ENCODE measurements around the gene CXCR3. TPM values are rescaled to one million over a fixed set of nuclear protein-coding genes. Genes with fewer than 3 reads are reported as not detected.
"Not testable (repeated sequence)": the region's sequence is repeated elsewhere in the genome, so short reads cannot be mapped to it uniquely, and the experiment has no call there.

CXCR3 gene
- total RNA-seq (not detected), polyA plus RNA-seq (ENCODE audit: insufficient read length in 2 of 2) (not detected)
- long read RNA-seq, donor 1: 0 reads
- long read RNA-seq, donor 2: 0 reads
- long read RNA-seq, donor 3: 0 reads
- long read RNA-seq, donor 4, partial matches to known transcripts: 0 of 1 reads
- long read RNA-seq, donor 4, other reads (novel, unspliced or antisense): 0 of 1 reads

DNA sequence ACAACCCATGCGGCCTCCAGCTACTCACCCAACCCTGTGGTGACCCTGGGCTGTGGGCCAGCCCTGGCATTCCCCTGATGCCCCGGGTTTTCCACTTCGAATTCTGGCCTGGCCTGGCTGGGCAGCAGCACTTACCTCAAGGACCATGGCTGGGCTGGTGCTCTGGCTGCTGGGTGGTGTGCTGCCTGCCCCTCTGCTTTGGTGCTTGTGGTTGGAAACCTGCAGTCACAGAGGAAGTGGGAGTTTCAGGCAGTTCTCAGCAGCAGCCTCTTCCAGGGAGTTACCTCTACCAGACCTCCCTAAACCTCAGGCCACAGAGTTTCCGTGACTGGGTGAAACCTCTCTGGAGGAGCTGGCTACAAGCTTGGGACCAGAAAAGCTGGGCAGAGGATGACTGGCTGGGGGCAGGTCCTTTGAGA lies at the start of gene CXCR3:
Gene CXCR3 (minus strand): TSS at position 209 of the 419 bp plus-strand sequence. CDS start 62 bp downstream, at position 147.
- Histone ChIP-seq H3K27ac (ENCODE audit: low read depth, low read length) (no peak within 1 kb of the TSS), H3K9me3 (ENCODE audit: control insufficient read depth, insufficient read depth, low read length) (no peaks in the 10 kb centered on the region), H3K4me1 (ENCODE audit: control insufficient read depth, insufficient read depth, low read length) (peaks cover 15% of the 10 kb centered on the region), H3K4me3 (ENCODE audit: low read depth, low read length) (no peak within 1 kb of the TSS), H3K36me3 (ENCODE audit: control insufficient read depth, insufficient read depth, low read length) (peaks cover 25% of the 10 kb centered on the region), H3K27me3 (ENCODE audit: control insufficient read depth, insufficient read depth, low read length) (no peaks in the 10 kb centered on the region)
- no peak for DNase-seq (ENCODE audit: low read depth in 4 of 6, low spot score in 6 of 6)
- 81% methylated on average over 4 of the region's 4 CpGs for WGBS (ENCODE audit: insufficient coverage)

DNA sequence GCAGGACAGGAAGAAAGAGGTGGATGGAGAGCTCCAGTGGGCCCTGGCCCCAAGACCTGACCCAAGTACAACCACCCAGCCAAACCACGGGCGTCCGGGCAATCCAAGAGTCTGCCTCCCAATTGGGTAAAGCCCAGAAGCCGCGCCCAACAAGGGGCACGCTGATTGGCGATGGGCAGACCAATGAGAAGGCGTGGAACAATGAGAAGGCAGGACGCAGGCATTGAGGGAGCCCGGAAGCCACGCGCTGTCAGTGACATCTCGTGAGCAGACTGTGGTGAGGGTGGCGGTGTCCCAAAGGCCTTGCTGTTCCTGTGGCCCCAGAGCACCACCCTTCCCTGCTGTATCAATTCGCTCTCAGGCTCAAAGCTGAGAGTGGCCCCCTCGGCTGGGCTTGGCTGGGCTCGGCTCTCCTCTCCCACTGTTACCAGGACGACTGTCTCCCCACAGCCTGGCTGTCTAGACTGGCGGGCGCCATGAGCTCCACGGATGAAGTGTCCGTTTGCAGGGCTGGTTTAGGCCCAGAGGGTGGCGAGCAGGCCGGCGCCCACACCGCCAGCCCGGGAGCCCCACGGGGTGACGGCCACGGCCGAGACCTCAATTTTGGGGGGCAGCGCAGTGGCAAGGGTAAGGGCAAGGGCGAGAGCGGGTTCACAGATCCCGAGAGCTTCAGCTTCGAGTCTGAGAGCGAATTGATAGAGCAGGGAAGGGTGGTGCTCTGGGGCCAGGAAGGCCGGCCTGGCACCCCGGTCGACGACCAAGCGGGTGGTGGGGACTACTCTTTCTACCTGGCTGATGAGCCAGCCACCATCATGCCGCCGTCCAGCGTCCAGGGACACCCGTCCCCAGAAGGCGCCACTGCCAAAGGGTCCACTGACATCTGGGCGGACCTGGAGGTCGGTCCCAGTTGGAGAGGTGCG lies 49.3 kb upstream of the CXCR3 start, which contains the start of gene LOC101059915:
Gene LOC101059915 (plus strand): TSS at position 219 of the 920 bp plus-strand sequence.
- WGBS (ENCODE audit: insufficient coverage): 92% methylated on average over 50 of the region's 50 CpGs
- DNase-seq (ENCODE audit: low read depth in 4 of 6, low spot score in 6 of 6): no peak
- Histone ChIP-seq H3K27me3 (ENCODE audit: control insufficient read depth, insufficient read depth, low read length) (no peaks in the 10 kb centered on the region), H3K4me3 (ENCODE audit: low read depth, low read length) (no peak within 1 kb of the TSS), H3K27ac (ENCODE audit: low read depth, low read length) (no peak within 1 kb of the TSS), H3K9me3 (ENCODE audit: control insufficient read depth, insufficient read depth, low read length) (peaks cover 2% of the 10 kb centered on the region), H3K4me1 (ENCODE audit: control insufficient read depth, insufficient read depth, low read length) (no peaks in the 10 kb centered on the region), H3K36me3 (ENCODE audit: control insufficient read depth, insufficient read depth, low read length) (peaks cover 2% of the 10 kb centered on the region)

DNA sequence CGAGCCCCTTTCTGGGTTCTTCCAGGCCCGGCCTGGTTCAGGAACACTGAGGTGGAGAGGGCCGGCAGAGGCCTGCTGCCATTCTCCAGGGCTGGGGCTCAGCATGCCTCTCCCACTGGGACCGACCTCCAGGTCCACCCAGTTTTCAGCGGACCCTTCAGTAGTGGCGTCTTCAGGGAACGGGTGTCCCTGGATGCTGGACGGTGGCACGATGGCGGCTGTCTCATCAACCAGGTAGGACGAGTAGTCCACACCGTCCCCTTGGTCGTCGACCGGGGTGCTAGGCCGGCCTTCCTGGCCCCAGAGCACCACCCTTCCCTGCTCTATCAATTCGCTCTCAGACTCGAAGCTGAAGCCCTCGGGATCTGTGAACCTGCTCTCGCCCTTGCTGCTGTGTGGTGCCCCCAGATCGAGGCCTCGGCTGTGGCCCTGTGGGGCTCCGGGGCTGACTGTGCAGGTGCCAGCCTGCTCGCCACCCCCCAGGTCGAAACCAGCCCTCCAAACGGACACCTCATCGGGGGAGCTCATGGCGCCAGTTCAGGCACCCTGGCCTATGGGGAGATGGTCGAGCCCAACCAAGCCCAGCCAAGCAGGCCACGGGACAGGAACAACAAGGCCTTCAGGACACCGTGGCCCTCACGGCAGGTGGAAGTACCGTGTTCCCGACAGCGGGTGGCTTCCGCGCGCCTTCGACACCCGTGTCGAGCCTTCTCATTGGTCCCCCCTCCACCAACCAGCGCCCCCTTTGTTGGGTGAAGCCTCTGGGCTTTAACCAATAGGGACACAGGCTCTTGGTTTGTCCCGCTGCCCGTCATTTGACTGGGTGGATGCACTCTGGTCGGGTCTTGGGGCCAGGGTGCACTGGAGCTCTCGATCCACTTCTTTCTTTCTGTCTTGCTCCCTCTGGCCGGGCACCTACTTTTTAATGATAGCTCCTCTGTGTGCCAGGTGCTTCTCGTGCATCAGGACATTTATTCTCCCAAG lies 48.2 kb upstream of the CXCR3 start:
- H3K9me3 ChIP-seq (ENCODE audit: control insufficient read depth, insufficient read depth, low read length): peaks cover 2% of the 10 kb centered on the region
- H3K27me3 ChIP-seq (ENCODE audit: control insufficient read depth, insufficient read depth, low read length): no peaks in the 10 kb centered on the region
- H3K4me1 ChIP-seq (ENCODE audit: control insufficient read depth, insufficient read depth, low read length): no peaks in the 10 kb centered on the region
- peaks cover 2% of the 10 kb centered on the region for H3K36me3 ChIP-seq (ENCODE audit: control insufficient read depth, insufficient read depth, low read length)
- DNase-seq (ENCODE audit: low read depth in 4 of 6, low spot score in 6 of 6): no peak
- no peak overlapping the region for H3K27ac ChIP-seq (ENCODE audit: low read depth, low read length)
- 91% methylated on average over 48 of the region's 48 CpGs for WGBS (ENCODE audit: insufficient coverage)
- H3K4me3 ChIP-seq (ENCODE audit: low read depth, low read length): no peak overlapping the region

DNA sequence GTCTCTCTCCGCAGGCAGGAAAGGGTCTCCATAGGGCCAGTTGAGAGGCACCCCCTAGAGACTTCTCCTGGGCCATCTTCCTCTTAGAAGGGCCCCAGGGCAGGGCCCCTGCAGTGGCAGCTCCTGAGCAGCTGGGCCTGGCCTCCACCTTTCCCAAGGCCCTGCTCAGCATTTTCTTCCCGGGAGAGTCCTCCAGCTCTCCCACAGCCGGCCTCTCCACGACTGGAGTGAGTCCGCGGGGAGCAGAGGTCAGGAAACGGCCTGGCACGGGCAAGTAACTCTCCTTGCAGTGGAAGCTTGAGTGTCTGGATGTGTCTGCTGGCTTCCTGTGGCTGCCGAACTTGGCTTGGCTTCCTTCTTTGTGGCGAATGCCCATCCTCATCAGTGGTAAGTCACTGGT lies 47.4 kb upstream of the CXCR3 start:
- peaks cover 2% of the 10 kb centered on the region for H3K9me3 ChIP-seq (ENCODE audit: control insufficient read depth, insufficient read depth, low read length)
- WGBS (ENCODE audit: insufficient coverage): 76% methylated on average over 10 of the region's 10 CpGs
- H3K27ac ChIP-seq (ENCODE audit: low read depth, low read length): no peak overlapping the region
- H3K4me3 ChIP-seq (ENCODE audit: low read depth, low read length): no peak overlapping the region
- H3K27me3 ChIP-seq (ENCODE audit: control insufficient read depth, insufficient read depth, low read length): no peaks in the 10 kb centered on the region
- no peaks in the 10 kb centered on the region for H3K4me1 ChIP-seq (ENCODE audit: control insufficient read depth, insufficient read depth, low read length)
- no peak for DNase-seq (ENCODE audit: low read depth in 4 of 6, low spot score in 6 of 6)
- H3K36me3 ChIP-seq (ENCODE audit: control insufficient read depth, insufficient read depth, low read length): peaks cover 2% of the 10 kb centered on the region

DNA sequence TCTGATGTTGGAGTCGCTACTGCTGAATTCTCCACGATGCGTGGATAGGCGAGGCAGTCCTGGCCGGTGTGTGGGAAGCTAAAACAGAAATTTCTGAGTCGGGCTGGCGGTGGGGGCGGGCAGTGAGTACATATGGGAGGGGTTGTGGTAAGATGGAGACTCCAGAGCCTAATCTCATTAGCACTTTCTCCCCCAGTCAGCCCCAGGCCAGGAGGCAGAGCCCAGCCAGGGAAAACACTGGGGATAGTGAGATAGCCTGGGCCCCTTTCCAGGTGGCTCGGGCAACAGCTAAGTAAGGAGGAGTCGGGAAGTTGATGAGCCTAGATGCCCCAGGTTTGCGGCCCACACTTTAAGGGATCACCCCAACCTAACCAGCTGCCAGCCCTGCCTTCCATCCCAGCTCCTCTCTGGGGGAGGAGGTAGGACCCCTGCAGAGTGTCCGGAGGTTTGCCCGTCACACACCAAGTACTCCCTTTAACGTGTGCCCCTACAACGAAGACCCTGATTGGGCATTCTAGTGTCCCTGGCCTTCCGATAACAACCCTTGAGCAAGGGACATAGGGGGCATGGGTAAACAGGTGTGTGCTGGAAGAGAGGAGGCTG lies 46.7 kb upstream of the CXCR3 start:
- Histone ChIP-seq H3K27me3 (ENCODE audit: control insufficient read depth, insufficient read depth, low read length) (no peaks in the 10 kb centered on the region), H3K4me3 (ENCODE audit: low read depth, low read length) (no peak overlapping the region), H3K4me1 (ENCODE audit: control insufficient read depth, insufficient read depth, low read length) (no peaks in the 10 kb centered on the region), H3K9me3 (ENCODE audit: control insufficient read depth, insufficient read depth, low read length) (peaks cover 2% of the 10 kb centered on the region), H3K27ac (ENCODE audit: low read depth, low read length) (no peak overlapping the region), H3K36me3 (ENCODE audit: control insufficient read depth, insufficient read depth, low read length) (peaks cover 2% of the 10 kb centered on the region)
- 92% methylated on average over 12 of the region's 16 CpGs for WGBS (ENCODE audit: insufficient coverage)
- DNase-seq (ENCODE audit: low read depth in 4 of 6, low spot score in 6 of 6): no peak

DNA sequence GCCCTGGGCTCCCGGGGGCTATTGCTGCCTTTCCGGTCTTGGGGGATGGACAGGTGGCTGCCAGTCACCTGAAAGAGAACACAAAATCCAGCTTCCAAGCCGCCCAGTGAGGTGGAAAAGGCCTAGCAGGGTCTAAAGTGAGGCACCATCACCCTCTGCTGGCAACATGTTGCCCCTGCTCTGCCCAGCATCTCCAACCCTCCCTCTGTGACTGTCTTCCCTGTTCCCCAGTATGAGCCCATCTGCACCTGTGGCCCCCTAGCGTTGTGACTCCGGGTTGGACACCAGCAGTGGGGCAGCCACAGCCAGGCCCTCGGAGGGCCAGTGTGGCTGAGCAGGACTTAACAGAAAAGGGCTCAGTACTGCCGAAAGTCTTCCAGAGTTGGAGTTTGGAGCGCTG lies 45.9 kb upstream of the CXCR3 start:
- not testable (repeated sequence) for DNase-seq (ENCODE audit: low read depth in 4 of 6, low spot score in 6 of 6)

DNA sequence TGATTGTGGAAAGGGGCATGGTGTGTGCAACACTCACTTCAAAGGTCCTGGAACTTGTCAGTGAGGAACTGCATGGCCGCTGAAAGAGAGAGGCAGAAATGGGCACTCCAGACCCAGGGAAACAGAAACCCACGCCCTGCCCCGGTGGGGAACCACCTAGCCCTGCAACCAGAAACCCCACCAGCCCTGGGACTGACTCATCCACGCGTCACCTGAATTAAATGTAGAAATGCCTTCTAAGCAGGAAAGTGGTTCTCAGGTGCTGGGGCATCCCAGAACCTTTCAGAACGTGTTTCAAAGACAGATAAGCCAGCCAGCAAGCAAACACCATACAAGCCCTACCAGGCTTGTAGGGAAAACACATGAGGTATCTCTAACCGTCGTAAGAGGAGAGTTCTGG lies 44.9 kb upstream of the CXCR3 start:
- not testable (repeated sequence) for H3K27ac ChIP-seq (ENCODE audit: low read depth, low read length); H3K4me3 ChIP-seq (ENCODE audit: low read depth, low read length); H3K27me3 ChIP-seq (ENCODE audit: control insufficient read depth, insufficient read depth, low read length); DNase-seq (ENCODE audit: low read depth in 4 of 6, low spot score in 6 of 6); H3K36me3 ChIP-seq (ENCODE audit: control insufficient read depth, insufficient read depth, low read length); H3K9me3 ChIP-seq (ENCODE audit: control insufficient read depth, insufficient read depth, low read length); H3K4me1 ChIP-seq (ENCODE audit: control insufficient read depth, insufficient read depth, low read length)
- 88% methylated on average over 5 of the region's 8 CpGs for WGBS (ENCODE audit: insufficient coverage)

More for the DNA sequence above, 45.9 kb upstream of the CXCR3 start:
- H3K4me1 ChIP-seq (ENCODE audit: control insufficient read depth, insufficient read depth, low read length); H3K4me3 ChIP-seq (ENCODE audit: low read depth, low read length); H3K27ac ChIP-seq (ENCODE audit: low read depth, low read length); H3K36me3 ChIP-seq (ENCODE audit: control insufficient read depth, insufficient read depth, low read length); H3K9me3 ChIP-seq (ENCODE audit: control insufficient read depth, insufficient read depth, low read length); H3K27me3 ChIP-seq (ENCODE audit: control insufficient read depth, insufficient read depth, low read length): not testable (repeated sequence)
- WGBS (ENCODE audit: insufficient coverage): 36% methylated on average over 5 of the region's 8 CpGs

DNA sequence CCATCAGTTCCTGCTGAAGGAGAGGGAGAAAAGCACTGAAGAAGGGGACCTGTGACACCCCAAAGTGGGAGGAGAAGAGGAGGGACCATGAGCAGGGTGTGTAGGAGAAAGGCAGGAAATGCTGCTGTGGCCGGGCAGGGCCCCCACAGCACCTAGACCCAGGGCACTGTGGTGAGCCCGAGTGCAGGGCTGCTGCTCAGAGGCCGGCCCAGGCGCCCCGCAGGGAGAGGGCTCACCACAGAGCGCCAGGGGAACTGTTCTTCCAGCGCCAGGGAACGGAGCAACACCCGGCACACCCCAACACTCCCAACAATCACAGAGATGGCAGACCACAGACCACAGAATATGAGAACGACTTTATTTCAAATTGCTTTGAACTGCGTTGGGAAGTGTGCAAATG lies 44.3 kb upstream of the CXCR3 start:
- H3K9me3 ChIP-seq (ENCODE audit: control insufficient read depth, insufficient read depth, low read length); DNase-seq (ENCODE audit: low read depth in 4 of 6, low spot score in 6 of 6); H3K36me3 ChIP-seq (ENCODE audit: control insufficient read depth, insufficient read depth, low read length); H3K4me1 ChIP-seq (ENCODE audit: control insufficient read depth, insufficient read depth, low read length); H3K27ac ChIP-seq (ENCODE audit: low read depth, low read length); H3K27me3 ChIP-seq (ENCODE audit: control insufficient read depth, insufficient read depth, low read length); H3K4me3 ChIP-seq (ENCODE audit: low read depth, low read length): not testable (repeated sequence)
- 76% methylated on average over 8 of the region's 11 CpGs for WGBS (ENCODE audit: insufficient coverage)

DNA sequence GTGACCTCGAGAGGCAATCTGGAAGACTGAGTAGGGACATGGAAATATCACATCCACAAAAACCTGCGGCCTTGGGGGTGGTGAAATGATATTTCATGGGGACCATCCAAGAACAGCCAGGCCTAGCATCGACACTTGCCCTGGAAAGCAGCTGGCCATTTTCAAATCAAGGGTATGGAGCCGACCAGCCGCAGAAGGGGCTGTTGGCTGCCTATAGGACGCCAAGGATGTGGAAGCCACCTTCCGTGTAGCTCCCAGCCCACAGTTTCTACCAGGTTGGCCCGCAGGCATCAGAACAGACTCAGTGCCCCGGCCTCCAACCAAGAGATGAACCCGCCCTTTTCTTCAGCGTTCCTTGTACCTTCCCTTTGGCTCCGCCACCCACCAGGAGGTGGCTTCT lies 43.6 kb upstream of the CXCR3 start:
- H3K27me3 ChIP-seq (ENCODE audit: control insufficient read depth, insufficient read depth, low read length): no peaks in the 10 kb centered on the region
- no peak overlapping the region for H3K27ac ChIP-seq (ENCODE audit: low read depth, low read length)
- no peak overlapping the region for H3K4me3 ChIP-seq (ENCODE audit: low read depth, low read length)
- WGBS (ENCODE audit: insufficient coverage): 82% methylated on average over 10 of the region's 12 CpGs
- peaks cover under 1% of the 10 kb centered on the region for H3K9me3 ChIP-seq (ENCODE audit: control insufficient read depth, insufficient read depth, low read length)
- no peak for DNase-seq (ENCODE audit: low read depth in 4 of 6, low spot score in 6 of 6)
- H3K36me3 ChIP-seq (ENCODE audit: control insufficient read depth, insufficient read depth, low read length): peaks cover 2% of the 10 kb centered on the region
- H3K4me1 ChIP-seq (ENCODE audit: control insufficient read depth, insufficient read depth, low read length): no peaks in the 10 kb centered on the region
